Fibroblast of skin of abdomen (primary cell): ENCODE results near the gene TBC1D22B. TPM values are rescaled to one million over a fixed set of nuclear protein-coding genes. Genes with fewer than 3 reads are reported as not detected.

Source experiments
- DNase-seq: peaks from one replicate; pipeline ENCODE4 v3.0.0-alpha.2; 2013
- polyA plus RNA-seq, 2 experiments: library from polyadenylated mRNA; unstranded; fragments of 120-200 nt; gene quantifications; one replicate each; pipeline ENCODE4 v1.2.1, GENCODE V29; 2013; ENCODE audit not compliant: insufficient read length in 2 of 2

The TBC1D22B gene
- 9.5 TPM for polyA plus RNA-seq (2013, experiment 1 of 2; ENCODE audit: insufficient read length)
- 9.3 TPM for polyA plus RNA-seq (2013, experiment 2 of 2; ENCODE audit: insufficient read length)

- peak; percentile 90 for DNase-seq
These were observed at the start of gene TBC1D22B, which contains the start of gene TMEM217 for GRCh38 chr6:37257634-37258404. TBC1D22B (plus strand) TSS chr6:37257772; CDS start chr6:37257918, 146 bp downstream. TMEM217 (minus strand) TSS chr6:37258144; CDS start chr6:37219030, 39,114 bp downstream.

- DNase-seq = peak; percentile 67
These were observed 49.6 kb upstream of the TBC1D22B start for GRCh38 chr6:37207903-37208456.

GRCh38 chr6:37208793-37209192, 48.8 kb upstream of the TBC1D22B start:
- no peak for DNase-seq

GRCh38 chr6:37209461-37210205, 47.9 kb upstream of the TBC1D22B start:
- DNase-seq = no peak

- peak; percentile 83 for DNase-seq
These were observed 47.1 kb upstream of the TBC1D22B start for GRCh38 chr6:37210313-37210968.

- DNase-seq = no peak
These were observed 45.3 kb upstream of the TBC1D22B start for GRCh38 chr6:37212268-37212667.

- no peak for DNase-seq
These were observed 39.5 kb upstream of the TBC1D22B start for GRCh38 chr6:37218061-37218460.

- no peak for DNase-seq
These were observed 39.1 kb upstream of the TBC1D22B start for GRCh38 chr6:37218511-37218910.

- DNase-seq = no peak
These were observed 35.9 kb upstream of the TBC1D22B start for GRCh38 chr6:37221585-37222124.

- DNase-seq = peak; percentile 85
These were observed 35.2 kb upstream of the TBC1D22B start for GRCh38 chr6:37222125-37222967.

GRCh38 chr6:37222992-37223391, 34.6 kb upstream of the TBC1D22B start:
- DNase-seq = no peak

GRCh38 chr6:37225350-37226169, 32.0 kb upstream of the TBC1D22B start:
- DNase-seq = no peak

- no peak for DNase-seq
These were observed 27.5 kb upstream of the TBC1D22B start for GRCh38 chr6:37230104-37230503.

GRCh38 chr6:37232430-37233017, 25.0 kb upstream of the TBC1D22B start:
- DNase-seq = no peak

- no peak for DNase-seq
These were observed 24.0 kb upstream of the TBC1D22B start for GRCh38 chr6:37233541-37233940.

- no peak for DNase-seq
These were observed 20.7 kb upstream of the TBC1D22B start for GRCh38 chr6:37236921-37237320.

- no peak for DNase-seq
These were observed 19.8 kb upstream of the TBC1D22B start for GRCh38 chr6:37237789-37238188.

- DNase-seq = no peak
These were observed 19.2 kb upstream of the TBC1D22B start for GRCh38 chr6:37238381-37238780.

- DNase-seq = no peak
These were observed 18.0 kb upstream of the TBC1D22B start for GRCh38 chr6:37239526-37239925.
